ENCODE results near the gene FAM151A.
"Not testable (repeated sequence)": the region's sequence is repeated elsewhere in the genome, so short reads cannot be mapped to it uniquely, and the experiment has no call there.

The FAM151A gene

GRCh38 chr1:54636461-54637446, 13.4 kb upstream of the FAM151A start:
- not testable (repeated sequence) for DNase-seq (ENCODE audit: low read depth in 2 of 2)

GRCh38 chr1:54635804-54636203, 12.5 kb upstream of the FAM151A start:
- DNase-seq (ENCODE audit: low read depth in 2 of 2): not testable (repeated sequence)

- no peak for DNase-seq (ENCODE audit: low read depth in 2 of 2)
These were observed 3.9 kb upstream of the FAM151A start for GRCh38 chr1:54627196-54627595.

GRCh38 chr1:54624466-54625464, 1.4 kb upstream of the FAM151A start:
- no peak for DNase-seq (ENCODE audit: low read depth in 2 of 2)

GRCh38 chr1:54619749-54620148, 3.6 kb downstream of the FAM151A start:
- DNase-seq (ENCODE audit: low read depth in 2 of 2): no peak

- no peak for DNase-seq (ENCODE audit: low read depth in 2 of 2)
These were observed 7.6 kb downstream of the FAM151A start for GRCh38 chr1:54615531-54616279.

GRCh38 chr1:54614563-54614962, 8.8 kb downstream of the FAM151A start:
- DNase-seq (ENCODE audit: low read depth in 2 of 2): no peak

- no peak for DNase-seq (ENCODE audit: low read depth in 2 of 2)
These were observed 9.3 kb downstream of the FAM151A start for GRCh38 chr1:54614024-54614423.

GRCh38 chr1:54611621-54612020, 11.7 kb downstream of the FAM151A start:
- DNase-seq (ENCODE audit: low read depth in 2 of 2): no peak

- DNase-seq (ENCODE audit: low read depth in 2 of 2): no peak
These were observed 12.4 kb downstream of the FAM151A start for GRCh38 chr1:54610601-54611580.

- DNase-seq (ENCODE audit: low read depth in 2 of 2): no peak
These were observed 13.3 kb downstream of the FAM151A start for GRCh38 chr1:54610048-54610447.

- DNase-seq (ENCODE audit: low read depth in 2 of 2): no peak
These were observed 13.9 kb downstream of the FAM151A start for GRCh38 chr1:54609301-54609921.

- DNase-seq (ENCODE audit: low read depth in 2 of 2): no peak
These were observed 14.6 kb downstream of the FAM151A start for GRCh38 chr1:54608566-54609230.

- DNase-seq (ENCODE audit: low read depth in 2 of 2): no peak
These were observed 15.3 kb downstream of the FAM151A start for GRCh38 chr1:54607821-54608565.

- no peak for DNase-seq (ENCODE audit: low read depth in 2 of 2)
These were observed 16.4 kb downstream of the FAM151A start for GRCh38 chr1:54606990-54607325.

- no peak for DNase-seq (ENCODE audit: low read depth in 2 of 2)
These were observed 17.0 kb downstream of the FAM151A start for GRCh38 chr1:54606096-54606989.

GRCh38 chr1:54604572-54605370, 18.6 kb downstream of the FAM151A start:
- DNase-seq (ENCODE audit: low read depth in 2 of 2): peak in 1 of 2 donors; percentile 3
